ENCODE results near the gene INPP5J.

INPP5J gene

GRCh38 chr22:31080164-31080847 lies 42.5 kb upstream of the INPP5J start:
- DNase-seq (ENCODE audit: low read depth), result no peak
- peak overlapping the region; percentile 81 for H3K4me3 ChIP-seq (ENCODE audit: low read depth, low read length)
- no peak for TF ChIP-seq CTCF (IDR thresholded peaks at IDR 0.05; ENCODE audit: low read depth, low read length, missing control alignments)

- peak; percentile 58 for DNase-seq (ENCODE audit: low read depth)
- H3K4me3 ChIP-seq (ENCODE audit: low read depth, low read length), result peak within 1 kb of the TSS; percentile 81
- no peak for TF ChIP-seq CTCF (IDR thresholded peaks at IDR 0.05; ENCODE audit: low read depth, low read length, missing control alignments)
Measured at GRCh38 chr22:31080848-31081649, 41.7 kb upstream of the INPP5J start, which contains the start of gene SMTN. Gene SMTN, plus strand, starts transcription at chr22:31081318. Its CDS starts 1,941 bp downstream, at chr22:31083259.

- no peak for DNase-seq (ENCODE audit: low read depth)
- peak overlapping the region; percentile 81 for H3K4me3 ChIP-seq (ENCODE audit: low read depth, low read length)
- no peak for TF ChIP-seq CTCF (IDR thresholded peaks at IDR 0.05; ENCODE audit: low read depth, low read length, missing control alignments)
Measured at GRCh38 chr22:31081963-31082605, 40.7 kb upstream of the INPP5J start.

- TF ChIP-seq CTCF (IDR thresholded peaks at IDR 0.05; ENCODE audit: low read depth, low read length, missing control alignments), result peak; percentile 60
- H3K4me3 ChIP-seq (ENCODE audit: low read depth, low read length), result no peak overlapping the region; the same call in 1 of the 2 replicates
- DNase-seq (ENCODE audit: low read depth), result no peak
Measured at GRCh38 chr22:31082606-31083376, 40.0 kb upstream of the INPP5J start.

GRCh38 chr22:31083377-31083768 lies 39.4 kb upstream of the INPP5J start:
- no peak for TF ChIP-seq CTCF (IDR thresholded peaks at IDR 0.05; ENCODE audit: low read depth, low read length, missing control alignments)
- peak overlapping the region; percentile 87; the same call in 1 of the 2 replicates for H3K4me3 ChIP-seq (ENCODE audit: low read depth, low read length)
- DNase-seq (ENCODE audit: low read depth), result no peak
